Heart left ventricle (tissue), 13 donors: ENCODE data around the gene KRT15.

ENCODE experiments used
- CTCF ChIP-seq, 12 donors: fragments of 200-600 bp; sonication (generic) in 4 of 12; IDR thresholded peaks; one replicate each; pipeline versions ENCODE4 v1.5.0 to v1.8.0; 2018 to 2022; ENCODE audit warnings: antibody characterized with exemption in 12 of 12, mild to moderate bottlenecking in 5 of 12
- POLR2A ChIP-seq, 2 donors: fragments of 450-650 bp; IDR thresholded peaks; one replicate each; pipeline ENCODE4 v1.6.1; 2017; ENCODE audit warnings: antibody characterized with exemption in 2 of 2, mild to moderate bottlenecking in 2 of 2, moderate library complexity in 2 of 2
- donor health status: ischemic (EF 13 %, LVEDD 7.1; RV severe dilation, severe dysfunction).
- donor health status: DM: no; HTN: yes; CAD: no.
- donor health status: DM: no; HTN: no; CAD: no.
- donor health status: ischemic (EF 25% LVEDD 6.9; RV normal size, moderate dysfunction).
- donor health status: ischemic (EF 25% LVEDD 5.7; RV mildly dilated, moderate dysfunction).
- donor health status: ischemic (EF 35%, LVEDD 5.7; RV mildly dilated, moderate dysfunction).
- donor health status: nonischemic (EF 11% LVEDD 7.7; RV severe dilation, severe dysfunction).
- donor health status: DM: yes; HTN: yes; CAD: no.
- donor health status: PGD.
- donor health status: ischemic (EF 29% LVEDD 5.4; RV normal size, mild dysfunction).
- donor health status: nonischemic (EF 23%, LVEDD 6.1; RV moderate dilation, normal function).

DNA sequence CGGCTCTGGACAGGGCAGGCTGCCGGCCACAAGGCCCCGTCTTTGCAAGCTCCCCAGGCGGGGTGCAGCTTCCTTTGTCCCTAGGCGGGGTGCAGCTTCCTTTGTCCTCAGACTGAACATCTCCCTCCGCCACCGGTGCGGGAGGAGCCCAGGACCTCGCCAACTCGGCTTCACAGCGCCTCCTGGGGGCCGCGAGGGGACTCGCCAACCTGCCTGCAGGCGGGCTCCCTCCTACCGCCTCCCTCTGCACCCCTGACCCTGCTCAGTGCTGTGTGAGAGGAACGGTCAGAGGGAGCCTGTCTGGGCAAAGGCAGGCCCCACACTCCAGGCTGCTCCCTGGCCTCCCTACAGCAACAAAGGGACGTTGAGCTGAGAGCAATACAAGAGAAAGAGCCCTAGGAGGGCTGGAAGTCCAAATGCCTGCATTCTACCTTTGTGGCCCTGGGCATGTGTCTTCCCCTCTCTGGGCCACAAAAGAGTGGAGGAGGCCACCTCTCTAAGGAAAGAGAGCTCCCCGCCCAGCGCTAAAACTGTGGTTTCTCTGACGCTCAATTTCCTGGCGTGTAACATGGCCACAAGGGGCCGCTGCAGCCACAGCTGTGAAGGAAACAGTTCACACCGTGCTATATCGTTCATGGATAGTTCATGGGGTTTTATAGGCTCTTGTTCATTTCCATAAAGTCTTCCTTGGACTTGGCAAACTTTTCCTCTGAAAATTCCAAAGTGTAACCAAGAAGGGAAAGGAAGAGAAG is 30.3 kb upstream of the KRT15 start:
- peak; percentile 78 to 93 (median 83) for TF ChIP-seq CTCF (IDR thresholded peaks at IDR 0.05)
- TF ChIP-seq POLR2A (IDR thresholded peaks at IDR 0.05): no peak
